GM12878 (cell line): ENCODE results near the gene PDE1C. TPM values are rescaled to one million over a fixed set of nuclear protein-coding genes. Genes with fewer than 3 reads are reported as not detected.

ENCODE experiments used
- ATAC-seq: fragments of 200-7000 bp; cut with Tn5 transposase; 3 replicates; pipeline ENCODE4 v1.9.1; 2020; ENCODE audit warnings: mild to moderate bottlenecking, moderate library complexity
- BruUV-seq: library from RNA; stranded (reverse); fragments of 400-500 nt; replicated peaks from 2 replicates; lab custom pipeline; 2021; lab: Mats Ljungman, UMichigan
- CTCF ChIA-PET: fragments of 300-600 bp; sonication (Branson Sonifier 250); formaldehyde crosslinking; extraction: SDS; loops from one replicate; lab custom pipeline; 2021; ENCODE audit warnings: inconsistent platforms; lab: Yijun Ruan, JAX
- POLR2A ChIA-PET: fragments of 350-600 bp; formaldehyde crosslinking; extraction: SDS; loops from one replicate; lab custom pipeline; 2021; ENCODE audit warnings: inconsistent platforms; lab: Charles Lee
- RAD21 ChIA-PET: fragments of 300-600 bp; sonication (Branson Sonifier 250); formaldehyde crosslinking; loops from one replicate; lab custom pipeline; 2023; ENCODE audit warnings: antibody characterized with exemption; ENCODE audit not compliant: unreplicated experiment; lab: Charles Lee
- SMC1A ChIA-PET: fragments of 300-600 bp; sonication (Branson Sonifier 250); formaldehyde crosslinking; loops from one replicate; lab custom pipeline; 2023; ENCODE audit not compliant: unreplicated experiment, uncharacterized antibody; lab: Charles Lee
- DNase-seq: peaks from one replicate; pipeline ENCODE4 v3.0.0-alpha.2; 2011; ENCODE audit warnings: low read depth, low spot score
- FAIRE-seq: peaks from 3 replicates; lab custom pipeline; 2011; peaks lifted over from hg19 to GRCh38; lab: Jason Lieb, UNC
- H2AFZ ChIP-seq: 2 replicates; pipeline ENCODE4 v1.6.0; 2011; ENCODE audit warnings: low read depth, low read length, control low read depth; ENCODE audit not compliant: control insufficient read depth
- H3K27ac ChIP-seq: 2 replicates; pipeline ENCODE4 v1.5.1; 2011; ENCODE audit warnings: control low read depth; ENCODE audit not compliant: control insufficient read depth, insufficient read depth
- H3K27me3 ChIP-seq, 2 experiments: replicated peaks in 1 of 2; 2 replicates each; pipeline versions ENCODE4 v1.6.0 to v1.6.1; 2011; ENCODE audit warnings: low read length in 1 of 2; ENCODE audit not compliant: control insufficient read depth in 2 of 2, insufficient read depth in 2 of 2
- H3K36me3 ChIP-seq, 2 experiments: 2 replicates each; pipeline ENCODE4 v1.5.1; 2011; ENCODE audit warnings: low read length in 1 of 2; ENCODE audit not compliant: control insufficient read depth in 2 of 2, insufficient read depth in 2 of 2
- H3K4me1 ChIP-seq: 2 replicates; pipeline ENCODE4 v1.6.1; 2011; ENCODE audit warnings: mild to moderate bottlenecking, low read length, moderate library complexity, mixed read lengths; ENCODE audit not compliant: control insufficient read depth, insufficient read depth
- H3K4me2 ChIP-seq: 2 replicates; pipeline ENCODE4 v1.6.0; 2011; ENCODE audit warnings: control low read depth; ENCODE audit not compliant: control insufficient read depth, insufficient read depth
- H3K4me3 ChIP-seq: fragments of 200-600 bp; sonication (generic); 2 replicates; pipeline ENCODE4 v1.5.1; 2016
- H3K79me2 ChIP-seq: 2 replicates; pipeline ENCODE4 v1.6.0; 2011; ENCODE audit warnings: low read length; ENCODE audit not compliant: control insufficient read depth, insufficient read depth
- H3K9ac ChIP-seq: 2 replicates; pipeline ENCODE4 v1.8.0; 2011; ENCODE audit warnings: low read length, control low read depth, mixed read lengths; ENCODE audit not compliant: control insufficient read depth, insufficient read depth
- H3K9me3 ChIP-seq: replicated peaks from 3 replicates; pipeline ENCODE4 v1.5.1; 2011; ENCODE audit warnings: mild to moderate bottlenecking, low read length; ENCODE audit not compliant: control insufficient read depth, insufficient read depth
- H4K20me1 ChIP-seq: 2 replicates; pipeline ENCODE4 v1.6.0; 2011; ENCODE audit not compliant: control insufficient read depth, insufficient read depth
- CEBPB ChIP-seq, 2 experiments: fragments of 150-350 bp in 1 of 2; IDR thresholded peaks; 2 replicates each; pipeline ENCODE4 v1.6.1; 2012 to 2014; ENCODE audit warnings: low read depth in 2 of 2, low read length in 2 of 2, borderline replicate concordance in 1 of 2, inconsistent platforms in 1 of 2
- EP300 ChIP-seq, 2 experiments: fragments of 150-350 bp in 1 of 2; IDR thresholded peaks; 2 replicates each; pipeline ENCODE4 v1.6.1; 2011 to 2012; ENCODE audit warnings: low read depth in 2 of 2, low read length in 2 of 2, borderline replicate concordance in 1 of 2, improper control_type of control experiment in 1 of 2, inconsistent platforms in 1 of 2; ENCODE audit not compliant: control insufficient read depth in 1 of 2
- HSF1 ChIP-seq: fragments of 150-350 bp; IDR thresholded peaks from 2 replicates; pipeline ENCODE4 v1.6.1; 2014; ENCODE audit warnings: mild to moderate bottlenecking, low read depth, low read length
- KDM1A ChIP-seq: fragments of 200-600 bp; sonication (generic); IDR thresholded peaks from 2 replicates; pipeline ENCODE4 v1.6.1; 2016; ENCODE audit warnings: borderline replicate concordance
- KLF5 ChIP-seq: fragments of 450-650 bp; IDR thresholded peaks from 2 replicates; pipeline ENCODE4 v1.6.1; 2014; ENCODE audit warnings: mild to moderate bottlenecking; ENCODE audit not compliant: partially characterized antibody
- MYC ChIP-seq: IDR thresholded peaks from 2 replicates; pipeline ENCODE4 v1.6.1; 2011; ENCODE audit warnings: mild to moderate bottlenecking, low read length, moderate library complexity, inconsistent platforms; ENCODE audit not compliant: insufficient read depth, insufficient replicate concordance, insufficient read length, severe bottlenecking
- NFIC ChIP-seq: IDR thresholded peaks from 2 replicates; pipeline ENCODE4 v1.6.1; 2012; ENCODE audit warnings: low read depth, mild to moderate bottlenecking, inconsistent platforms, low read length, moderate library complexity
- NR2C2 ChIP-seq: IDR thresholded peaks from 2 replicates; pipeline ENCODE4 v1.6.1; 2011; ENCODE audit warnings: borderline replicate concordance, low read depth; ENCODE audit not compliant: control insufficient read depth, insufficient read length
- TCF12 ChIP-seq: IDR thresholded peaks from 2 replicates; pipeline ENCODE4 v1.6.1; 2011; ENCODE audit warnings: low read depth, mild to moderate bottlenecking, low read length
- ZNF207 ChIP-seq: fragments of 450-650 bp; IDR thresholded peaks from 2 replicates; pipeline ENCODE4 v1.6.1; 2014; ENCODE audit warnings: antibody characterized with exemption, mild to moderate bottlenecking, borderline replicate concordance
- ZZZ3 ChIP-seq: IDR thresholded peaks from 2 replicates; pipeline ENCODE4 v1.6.1; 2011; ENCODE audit warnings: low read depth; ENCODE audit not compliant: control insufficient read depth, insufficient read length
- WGBS: methylation state at CpG from one replicate; pipeline ENCODE4 v1.1.6; 2016; ENCODE audit warnings: low lambda C conversion rate; ENCODE audit not compliant: insufficient replicate concordance, insufficient coverage; ENCODE audit errors: missing lambda C conversion rate; 5-methylcytosine and 5-hydroxymethylcytosine counted together
- in situ Hi-C: fragments of 300-500 bp; cut with MboI; formaldehyde crosslinking; loops from 9 replicates; pipeline ENCODE4 v1.14.3; 2018; ENCODE audit warnings: mixed read lengths
- intact Hi-C: fragments of 100-400 bp; cut with micrococcal nuclease; formaldehyde crosslinking; loops from one replicate; pipeline ENCODE4 v1.14.2; 2022; ENCODE audit not compliant: unreplicated experiment
- polyA plus RNA-seq, 11 experiments: library from polyadenylated mRNA; depleted of rRNA in 4 of 11; unstranded in 6 of 11; stranded (reverse) in 5 of 11; fragments of >200 nt; fragmentation: Nextera tagmentation in 4 of 11; fragmentation: Illumina TruSeq in 1 of 11; extraction: Ambion mirVana in 4 of 11; extraction: Trizol in 1 of 11; gene quantifications; 1 replicate in 1 of 11; 2 replicates in 10 of 11; pipeline versions ENCODE4 v1.2.1 to v1.2.3, GENCODE V29; 2011 to 2016; ENCODE audit warnings: inconsistent platforms in 2 of 11, missing spikeins in 2 of 11, low read depth in 1 of 11
- total RNA-seq, 4 experiments: library from RNA; depleted of rRNA in 3 of 4; stranded (reverse); fragments of >200 nt in 3 of 4; fragmentation: Illumina TruSeq in 1 of 4; extraction: Trizol in 1 of 4; gene quantifications; 2 replicates each; pipeline versions ENCODE4 v1.2.1 to v1.2.3, GENCODE V29; 2013 to 2021
- TF ChIP-seq, protein P1 (sequence below): fragments of 150-350 bp; IDR thresholded peaks from 2 replicates; pipeline ENCODE4 v1.6.1; 2016; ENCODE audit warnings: low read depth, low read length
- TF ChIP-seq, protein P2 (sequence below): IDR thresholded peaks from 2 replicates; pipeline ENCODE4 v1.6.1; 2012; ENCODE audit warnings: improper control_type of control experiment, low read depth, low read length; ENCODE audit not compliant: insufficient replicate concordance

Gene PDE1C
- total and polyA plus RNA-seq, 10 of the 15 experiments (the other 5 are each of a cell fraction or from before 2014, with no cell fraction given): 0.29 to 2.3 (median 0.70) TPM

DNA sequence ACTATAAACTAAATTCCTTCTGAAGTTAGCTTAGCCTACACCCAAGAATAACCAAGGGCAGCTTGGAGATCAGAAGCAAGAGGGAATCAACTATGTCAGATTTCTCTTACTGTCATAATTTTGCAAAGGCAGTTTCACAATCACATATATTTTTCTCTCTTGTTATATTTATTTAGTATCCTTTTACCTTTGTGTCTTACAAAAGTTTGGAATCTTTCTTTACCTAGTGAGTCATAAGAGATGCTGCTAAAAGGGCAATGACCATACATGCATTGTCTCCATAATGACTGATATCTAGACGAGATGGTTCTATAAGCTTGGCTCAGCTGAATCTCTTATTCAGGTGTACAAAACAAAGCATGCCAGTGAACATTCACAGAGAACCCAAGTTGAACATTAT lies 322.1 kb downstream of the PDE1C start:
- no peak for FAIRE-seq
- TF ChIP-seq NR2C2: no peak
- TF ChIP-seq MYC: no peak
- TF ChIP-seq, protein P1, sequence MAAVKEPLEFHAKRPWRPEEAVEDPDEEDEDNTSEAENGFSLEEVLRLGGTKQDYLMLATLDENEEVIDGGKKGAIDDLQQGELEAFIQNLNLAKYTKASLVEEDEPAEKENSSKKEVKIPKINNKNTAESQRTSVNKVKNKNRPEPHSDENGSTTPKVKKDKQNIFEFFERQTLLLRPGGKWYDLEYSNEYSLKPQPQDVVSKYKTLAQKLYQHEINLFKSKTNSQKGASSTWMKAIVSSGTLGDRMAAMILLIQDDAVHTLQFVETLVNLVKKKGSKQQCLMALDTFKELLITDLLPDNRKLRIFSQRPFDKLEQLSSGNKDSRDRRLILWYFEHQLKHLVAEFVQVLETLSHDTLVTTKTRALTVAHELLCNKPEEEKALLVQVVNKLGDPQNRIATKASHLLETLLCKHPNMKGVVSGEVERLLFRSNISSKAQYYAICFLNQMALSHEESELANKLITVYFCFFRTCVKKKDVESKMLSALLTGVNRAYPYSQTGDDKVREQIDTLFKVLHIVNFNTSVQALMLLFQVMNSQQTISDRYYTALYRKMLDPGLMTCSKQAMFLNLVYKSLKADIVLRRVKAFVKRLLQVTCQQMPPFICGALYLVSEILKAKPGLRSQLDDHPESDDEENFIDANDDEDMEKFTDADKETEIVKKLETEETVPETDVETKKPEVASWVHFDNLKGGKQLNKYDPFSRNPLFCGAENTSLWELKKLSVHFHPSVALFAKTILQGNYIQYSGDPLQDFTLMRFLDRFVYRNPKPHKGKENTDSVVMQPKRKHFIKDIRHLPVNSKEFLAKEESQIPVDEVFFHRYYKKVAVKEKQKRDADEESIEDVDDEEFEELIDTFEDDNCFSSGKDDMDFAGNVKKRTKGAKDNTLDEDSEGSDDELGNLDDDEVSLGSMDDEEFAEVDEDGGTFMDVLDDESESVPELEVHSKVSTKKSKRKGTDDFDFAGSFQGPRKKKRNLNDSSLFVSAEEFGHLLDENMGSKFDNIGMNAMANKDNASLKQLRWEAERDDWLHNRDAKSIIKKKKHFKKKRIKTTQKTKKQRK: no peak
- no peak for TF ChIP-seq KLF5
- no peak for TF ChIP-seq KDM1A
- no peak for TF ChIP-seq ZZZ3
- TF ChIP-seq TCF12: no peak
- TF ChIP-seq, protein P2, sequence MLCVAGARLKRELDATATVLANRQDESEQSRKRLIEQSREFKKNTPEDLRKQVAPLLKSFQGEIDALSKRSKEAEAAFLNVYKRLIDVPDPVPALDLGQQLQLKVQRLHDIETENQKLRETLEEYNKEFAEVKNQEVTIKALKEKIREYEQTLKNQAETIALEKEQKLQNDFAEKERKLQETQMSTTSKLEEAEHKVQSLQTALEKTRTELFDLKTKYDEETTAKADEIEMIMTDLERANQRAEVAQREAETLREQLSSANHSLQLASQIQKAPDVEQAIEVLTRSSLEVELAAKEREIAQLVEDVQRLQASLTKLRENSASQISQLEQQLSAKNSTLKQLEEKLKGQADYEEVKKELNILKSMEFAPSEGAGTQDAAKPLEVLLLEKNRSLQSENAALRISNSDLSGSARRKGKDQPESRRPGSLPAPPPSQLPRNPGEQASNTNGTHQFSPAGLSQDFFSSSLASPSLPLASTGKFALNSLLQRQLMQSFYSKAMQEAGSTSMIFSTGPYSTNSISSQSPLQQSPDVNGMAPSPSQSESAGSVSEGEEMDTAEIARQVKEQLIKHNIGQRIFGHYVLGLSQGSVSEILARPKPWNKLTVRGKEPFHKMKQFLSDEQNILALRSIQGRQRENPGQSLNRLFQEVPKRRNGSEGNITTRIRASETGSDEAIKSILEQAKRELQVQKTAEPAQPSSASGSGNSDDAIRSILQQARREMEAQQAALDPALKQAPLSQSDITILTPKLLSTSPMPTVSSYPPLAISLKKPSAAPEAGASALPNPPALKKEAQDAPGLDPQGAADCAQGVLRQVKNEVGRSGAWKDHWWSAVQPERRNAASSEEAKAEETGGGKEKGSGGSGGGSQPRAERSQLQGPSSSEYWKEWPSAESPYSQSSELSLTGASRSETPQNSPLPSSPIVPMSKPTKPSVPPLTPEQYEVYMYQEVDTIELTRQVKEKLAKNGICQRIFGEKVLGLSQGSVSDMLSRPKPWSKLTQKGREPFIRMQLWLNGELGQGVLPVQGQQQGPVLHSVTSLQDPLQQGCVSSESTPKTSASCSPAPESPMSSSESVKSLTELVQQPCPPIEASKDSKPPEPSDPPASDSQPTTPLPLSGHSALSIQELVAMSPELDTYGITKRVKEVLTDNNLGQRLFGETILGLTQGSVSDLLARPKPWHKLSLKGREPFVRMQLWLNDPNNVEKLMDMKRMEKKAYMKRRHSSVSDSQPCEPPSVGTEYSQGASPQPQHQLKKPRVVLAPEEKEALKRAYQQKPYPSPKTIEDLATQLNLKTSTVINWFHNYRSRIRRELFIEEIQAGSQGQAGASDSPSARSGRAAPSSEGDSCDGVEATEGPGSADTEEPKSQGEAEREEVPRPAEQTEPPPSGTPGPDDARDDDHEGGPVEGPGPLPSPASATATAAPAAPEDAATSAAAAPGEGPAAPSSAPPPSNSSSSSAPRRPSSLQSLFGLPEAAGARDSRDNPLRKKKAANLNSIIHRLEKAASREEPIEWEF: no peak
- no peak for TF ChIP-seq EP300 (IDR thresholded peaks at IDR 0.05; ENCODE audit: borderline replicate concordance in 1 of 2, control insufficient read depth in 1 of 2, low read depth in 2 of 2, low read length in 2 of 2)
- no peak for TF ChIP-seq CEBPB (IDR thresholded peaks at IDR 0.05; ENCODE audit: borderline replicate concordance in 1 of 2, low read depth in 2 of 2, low read length in 2 of 2)
- TF ChIP-seq NFIC: no peak
- no peak for TF ChIP-seq HSF1
- TF ChIP-seq ZNF207: no peak

More for the DNA sequence above, 322.1 kb downstream of the PDE1C start:
- Histone ChIP-seq H3K9ac (no peak overlapping the region), H3K4me3 (no peak overlapping the region), H3K4me2 (no peak overlapping the region), H3K27me3 (no peaks in the 10 kb centered on the region), H3K27ac (no peak overlapping the region), H2AFZ (no peak overlapping the region), H4K20me1 (no peaks in the 10 kb centered on the region), H3K79me2 (no peaks in the 10 kb centered on the region), H3K9me3 (no peaks in the 10 kb centered on the region), H3K36me3 (no peaks in the 10 kb centered on the region), H3K4me1 (no peaks in the 10 kb centered on the region)
- RAD21 ChIA-PET: interaction anchor here (0.9 kb wide), 1 partner anchor 455 kb away, joined by 3 read pairs; no protein-coding TSS in a partner anchor
- DNase-seq: no peak
- no peak for ATAC-seq
- WGBS: 20% methylated on average over 1 of the region's 1 CpG
- intact Hi-C loops: loop anchor here (5.0 kb wide), 1 partner anchor 314 kb away; no protein-coding TSS in a partner anchor
- POLR2A ChIA-PET: no interaction called here
- CTCF ChIA-PET: no interaction called here
- no TSS peak for BruUV-seq
- SMC1A ChIA-PET: interaction anchor here (2.9 kb wide), 1 partner anchor 456 kb away, joined by 15 read pairs; no protein-coding TSS in a partner anchor
- in situ Hi-C loops: loop anchor here (10.0 kb wide), 1 partner anchor 737 kb away; no protein-coding TSS in a partner anchor
